GM12878 (cell line): Measurements from ENCODE around the gene SLCO2B1. TPM values are rescaled to one million over a fixed set of nuclear protein-coding genes. Genes with fewer than 3 reads are reported as not detected.

ENCODE experiments used
- ATAC-seq: fragments of 200-7000 bp; cut with Tn5 transposase; 3 replicates; pipeline ENCODE4 v1.9.1; 2020; ENCODE audit warnings: mild to moderate bottlenecking, moderate library complexity
- BruUV-seq: library from RNA; stranded (reverse); fragments of 400-500 nt; replicated peaks from 2 replicates; lab custom pipeline; 2021; lab: Mats Ljungman, UMichigan
- CTCF ChIA-PET: fragments of 300-600 bp; sonication (Branson Sonifier 250); formaldehyde crosslinking; extraction: SDS; loops from one replicate; lab custom pipeline; 2021; ENCODE audit warnings: inconsistent platforms; lab: Yijun Ruan, JAX
- POLR2A ChIA-PET: fragments of 350-600 bp; formaldehyde crosslinking; extraction: SDS; loops from one replicate; lab custom pipeline; 2021; ENCODE audit warnings: inconsistent platforms; lab: Charles Lee
- RAD21 ChIA-PET: fragments of 300-600 bp; sonication (Branson Sonifier 250); formaldehyde crosslinking; loops from one replicate; lab custom pipeline; 2023; ENCODE audit warnings: antibody characterized with exemption; ENCODE audit not compliant: unreplicated experiment; lab: Charles Lee
- SMC1A ChIA-PET: fragments of 300-600 bp; sonication (Branson Sonifier 250); formaldehyde crosslinking; loops from one replicate; lab custom pipeline; 2023; ENCODE audit not compliant: unreplicated experiment, uncharacterized antibody; lab: Charles Lee
- DNase-seq: peaks from one replicate; pipeline ENCODE4 v3.0.0-alpha.2; 2011; ENCODE audit warnings: low read depth, low spot score
- FAIRE-seq: peaks from 3 replicates; lab custom pipeline; 2011; peaks lifted over from hg19 to GRCh38; lab: Jason Lieb, UNC
- H2AFZ ChIP-seq: 2 replicates; pipeline ENCODE4 v1.6.0; 2011; ENCODE audit warnings: low read depth, low read length, control low read depth; ENCODE audit not compliant: control insufficient read depth
- H3K27ac ChIP-seq: 2 replicates; pipeline ENCODE4 v1.5.1; 2011; ENCODE audit warnings: control low read depth; ENCODE audit not compliant: control insufficient read depth, insufficient read depth
- H3K27me3 ChIP-seq, 2 experiments: replicated peaks in 1 of 2; 2 replicates each; pipeline versions ENCODE4 v1.6.0 to v1.6.1; 2011; ENCODE audit warnings: low read length in 1 of 2; ENCODE audit not compliant: control insufficient read depth in 2 of 2, insufficient read depth in 2 of 2
- H3K36me3 ChIP-seq, 2 experiments: 2 replicates each; pipeline ENCODE4 v1.5.1; 2011; ENCODE audit warnings: low read length in 1 of 2; ENCODE audit not compliant: control insufficient read depth in 2 of 2, insufficient read depth in 2 of 2
- H3K4me1 ChIP-seq: 2 replicates; pipeline ENCODE4 v1.6.1; 2011; ENCODE audit warnings: mild to moderate bottlenecking, low read length, moderate library complexity, mixed read lengths; ENCODE audit not compliant: control insufficient read depth, insufficient read depth
- H3K4me2 ChIP-seq: 2 replicates; pipeline ENCODE4 v1.6.0; 2011; ENCODE audit warnings: control low read depth; ENCODE audit not compliant: control insufficient read depth, insufficient read depth
- H3K4me3 ChIP-seq: fragments of 200-600 bp; sonication (generic); 2 replicates; pipeline ENCODE4 v1.5.1; 2016
- H3K79me2 ChIP-seq: 2 replicates; pipeline ENCODE4 v1.6.0; 2011; ENCODE audit warnings: low read length; ENCODE audit not compliant: control insufficient read depth, insufficient read depth
- H3K9ac ChIP-seq: 2 replicates; pipeline ENCODE4 v1.8.0; 2011; ENCODE audit warnings: low read length, control low read depth, mixed read lengths; ENCODE audit not compliant: control insufficient read depth, insufficient read depth
- H3K9me3 ChIP-seq: replicated peaks from 3 replicates; pipeline ENCODE4 v1.5.1; 2011; ENCODE audit warnings: mild to moderate bottlenecking, low read length; ENCODE audit not compliant: control insufficient read depth, insufficient read depth
- H4K20me1 ChIP-seq: 2 replicates; pipeline ENCODE4 v1.6.0; 2011; ENCODE audit not compliant: control insufficient read depth, insufficient read depth
- CHD1 ChIP-seq: IDR thresholded peaks from 2 replicates; pipeline ENCODE4 v1.6.1; 2012; ENCODE audit warnings: low read depth, low read length, improper control_type of control experiment
- EGR1 ChIP-seq, 2 experiments: IDR thresholded peaks; 1 replicate in 1 of 2; 2 replicates in 1 of 2; pipeline ENCODE4 v1.6.1; 2011 to 2012; ENCODE audit warnings: low read depth in 2 of 2, low read length in 2 of 2, borderline replicate concordance in 1 of 2, mild to moderate bottlenecking in 1 of 2, moderate library complexity in 1 of 2
- NRF1 ChIP-seq: conservative IDR thresholded peaks from 2 replicates; pipeline ENCODE4 v1.6.1; 2011; ENCODE audit warnings: mild to moderate bottlenecking, low read depth, low read length, improper control_type of control experiment
- SIX5 ChIP-seq: IDR thresholded peaks from 2 replicates; pipeline ENCODE4 v1.6.1; 2011; ENCODE audit warnings: mild to moderate bottlenecking, low read depth, low read length, moderate library complexity; ENCODE audit not compliant: severe bottlenecking
- STAT3 ChIP-seq: IDR thresholded peaks from 2 replicates; pipeline ENCODE4 v1.6.1; 2011; ENCODE audit warnings: low read depth, low read length, improper control_type of control experiment
- TCF7 ChIP-seq: IDR thresholded peaks from 2 replicates; pipeline ENCODE4 v1.6.1; 2014; ENCODE audit warnings: antibody characterized with exemption, borderline replicate concordance
- ZSCAN29 ChIP-seq: fragments of 450-650 bp; IDR thresholded peaks from 2 replicates; pipeline ENCODE4 v1.6.1; 2017; ENCODE audit warnings: mild to moderate bottlenecking, moderate library complexity
- WGBS: methylation state at CpG from one replicate; pipeline ENCODE4 v1.1.6; 2016; ENCODE audit warnings: low lambda C conversion rate; ENCODE audit not compliant: insufficient replicate concordance, insufficient coverage; ENCODE audit errors: missing lambda C conversion rate; 5-methylcytosine and 5-hydroxymethylcytosine counted together
- in situ Hi-C: fragments of 300-500 bp; cut with MboI; formaldehyde crosslinking; loops from 9 replicates; pipeline ENCODE4 v1.14.3; 2018; ENCODE audit warnings: mixed read lengths
- intact Hi-C: fragments of 100-400 bp; cut with micrococcal nuclease; formaldehyde crosslinking; loops from one replicate; pipeline ENCODE4 v1.14.2; 2022; ENCODE audit not compliant: unreplicated experiment
- polyA plus RNA-seq, 11 experiments: library from polyadenylated mRNA; depleted of rRNA in 4 of 11; unstranded in 6 of 11; stranded (reverse) in 5 of 11; fragments of >200 nt; fragmentation: Nextera tagmentation in 4 of 11; fragmentation: Illumina TruSeq in 1 of 11; extraction: Ambion mirVana in 4 of 11; extraction: Trizol in 1 of 11; gene quantifications; 1 replicate in 1 of 11; 2 replicates in 10 of 11; pipeline versions ENCODE4 v1.2.1 to v1.2.3, GENCODE V29; 2011 to 2016; ENCODE audit warnings: inconsistent platforms in 2 of 11, missing spikeins in 2 of 11, low read depth in 1 of 11
- total RNA-seq, 4 experiments: library from RNA; depleted of rRNA in 3 of 4; stranded (reverse); fragments of >200 nt in 3 of 4; fragmentation: Illumina TruSeq in 1 of 4; extraction: Trizol in 1 of 4; gene quantifications; 2 replicates each; pipeline versions ENCODE4 v1.2.1 to v1.2.3, GENCODE V29; 2013 to 2021
- TF ChIP-seq, protein P1 (sequence below): fragments of 450-650 bp; IDR thresholded peaks from 2 replicates; pipeline ENCODE4 v1.6.1; 2016; ENCODE audit warnings: mild to moderate bottlenecking

SLCO2B1 gene
- total and polyA plus RNA-seq, 10 of the 15 experiments (the other 5 are each of a cell fraction or from before 2014, with no cell fraction given) = 0.05 to 3.5 (median 0.93) TPM; not detected in 2

DNA sequence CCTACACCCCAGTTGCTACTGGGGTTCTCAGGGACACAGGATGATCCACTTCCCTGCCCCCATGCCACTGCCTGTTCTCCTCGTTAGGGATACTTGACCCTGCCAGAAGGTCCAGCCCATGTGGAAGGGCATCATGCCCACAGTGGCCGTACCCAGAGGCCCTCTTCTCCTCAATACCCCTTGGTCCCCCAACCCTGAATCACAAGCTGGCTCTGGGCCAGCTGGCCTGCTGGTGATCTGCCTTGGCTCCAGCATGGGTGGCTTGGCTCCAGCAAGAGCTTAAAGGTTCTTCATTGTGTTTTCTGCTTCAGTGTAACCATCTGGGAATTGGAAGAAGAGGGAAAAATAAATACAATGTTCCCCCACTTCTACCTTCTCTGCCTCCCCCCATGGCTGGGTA is 78.6 kb downstream of the SLCO2B1 start:
- ChIA-PET SMC1A (no interaction called here), POLR2A (no interaction called here), RAD21 (no interaction called here), CTCF (interaction anchor here (2.0 kb wide), 1 partner anchor 19 kb away, joined by 5 read pairs; no protein-coding TSS in a partner anchor)
- no peak for DNase-seq
- no peak overlapping the region for H3K9ac ChIP-seq
- H3K36me3 ChIP-seq = no peaks in the 10 kb centered on the region
- H3K27ac ChIP-seq = no peak overlapping the region
- TF ChIP-seq EGR1 (IDR thresholded peaks at IDR 0.05; ENCODE audit: borderline replicate concordance in 1 of 2, low read depth in 2 of 2, low read length in 2 of 2) (no peak), NRF1 (no peak), SIX5 (no peak), TCF7 (no peak)
- FAIRE-seq = no peak
- H3K4me1 ChIP-seq = no peaks in the 10 kb centered on the region
- no peaks in the 10 kb centered on the region; a peak in 2 of 4 replicates for H3K27me3 ChIP-seq
- no peak overlapping the region for H2AFZ ChIP-seq
- no peak overlapping the region for H3K4me2 ChIP-seq
- no peaks in the 10 kb centered on the region for H3K9me3 ChIP-seq
- 0% methylated on average over 2 of the region's 2 CpGs for WGBS
- no peaks in the 10 kb centered on the region for H3K79me2 ChIP-seq
- no TSS peak for BruUV-seq
- intact Hi-C loops (no loop called here), in situ Hi-C loops (no loop called here)
- no peaks in the 10 kb centered on the region; the same call in 1 of the 2 replicates for H4K20me1 ChIP-seq
- H3K4me3 ChIP-seq = no peak overlapping the region
- no peak for ATAC-seq

DNA sequence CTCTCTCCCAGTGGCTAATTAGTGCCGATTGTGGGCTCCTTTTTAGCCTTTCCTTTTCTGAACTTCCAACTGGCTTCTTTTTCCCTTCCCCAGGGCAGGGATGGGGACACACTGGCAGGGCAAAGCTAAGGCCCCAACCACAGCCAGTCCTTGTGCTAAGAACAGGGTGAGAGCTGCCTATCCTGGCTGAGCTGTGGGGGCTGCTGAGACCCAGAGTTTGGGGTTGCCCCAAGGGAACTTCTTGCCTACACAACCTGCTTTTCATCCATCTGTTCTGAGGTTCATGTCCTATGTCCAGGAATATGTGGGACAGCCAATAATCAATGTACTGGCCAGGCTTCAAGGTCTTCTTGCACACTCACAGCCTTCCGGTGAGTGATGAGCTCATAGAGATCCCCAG is 79.7 kb downstream of the SLCO2B1 start:
- DNase-seq = no peak
- TF ChIP-seq CHD1 (no peak), STAT3 (no peak), ZSCAN29 (no peak)
- TF ChIP-seq, protein P1, sequence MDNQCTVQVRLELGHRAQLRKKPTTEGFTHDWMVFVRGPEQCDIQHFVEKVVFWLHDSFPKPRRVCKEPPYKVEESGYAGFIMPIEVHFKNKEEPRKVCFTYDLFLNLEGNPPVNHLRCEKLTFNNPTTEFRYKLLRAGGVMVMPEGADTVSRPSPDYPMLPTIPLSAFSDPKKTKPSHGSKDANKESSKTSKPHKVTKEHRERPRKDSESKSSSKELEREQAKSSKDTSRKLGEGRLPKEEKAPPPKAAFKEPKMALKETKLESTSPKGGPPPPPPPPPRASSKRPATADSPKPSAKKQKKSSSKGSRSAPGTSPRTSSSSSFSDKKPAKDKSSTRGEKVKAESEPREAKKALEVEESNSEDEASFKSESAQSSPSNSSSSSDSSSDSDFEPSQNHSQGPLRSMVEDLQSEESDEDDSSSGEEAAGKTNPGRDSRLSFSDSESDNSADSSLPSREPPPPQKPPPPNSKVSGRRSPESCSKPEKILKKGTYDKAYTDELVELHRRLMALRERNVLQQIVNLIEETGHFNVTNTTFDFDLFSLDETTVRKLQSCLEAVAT = no peak

More for the DNA sequence above, 79.7 kb downstream of the SLCO2B1 start:
- H3K9me3 ChIP-seq = no peaks in the 10 kb centered on the region
- FAIRE-seq (no peak), ATAC-seq (no peak)
- no peaks in the 10 kb centered on the region; a peak in 2 of 4 replicates for H3K27me3 ChIP-seq
- H3K4me1 ChIP-seq = no peaks in the 10 kb centered on the region
- no peak overlapping the region for H2AFZ ChIP-seq
- ChIA-PET SMC1A (interaction anchor here (1.0 to 1.3 kb wide), 2 partner anchors 8 to 9 kb away, joined by 3 to 4 read pairs; no protein-coding TSS in a partner anchor), CTCF (interaction anchor here (0.6 to 2.0 kb wide), 4 partner anchors 9 to 303 kb away, joined by 3 to 5 read pairs (median 4); no protein-coding TSS in a partner anchor), POLR2A (no interaction called here), RAD21 (no interaction called here)
- intact Hi-C loops = no loop called here
- H3K9ac ChIP-seq = no peak overlapping the region
- no TSS peak for BruUV-seq
- no peaks in the 10 kb centered on the region for H3K79me2 ChIP-seq
- H3K27ac ChIP-seq = no peak overlapping the region
- in situ Hi-C loops = no loop called here
- H3K36me3 ChIP-seq = no peaks in the 10 kb centered on the region
- 26% methylated on average over 2 of the region's 2 CpGs for WGBS
- no peak overlapping the region for H3K4me2 ChIP-seq
- H3K4me3 ChIP-seq = no peak overlapping the region
- H4K20me1 ChIP-seq = no peaks in the 10 kb centered on the region; the same call in 1 of the 2 replicates
